NCI-H2171 (cell line): ENCODE measurements around the gene CELA2A.

Experiments used
- DNase-seq: peaks from one replicate; lab custom pipeline; 2025; lab: John Stamatoyannopoulos, UW

CELA2A gene

GRCh38 chr1:15456313-15456954, at the start of gene CELA2A:
Gene CELA2A (plus strand): TSS chr1:15456732. CDS start chr1:15456754, 22 bp downstream.
- no peak for DNase-seq

GRCh38 chr1:15407580-15407979, 49.0 kb upstream of the CELA2A start:
- DNase-seq: no peak

- DNase-seq: no peak
Measured at GRCh38 chr1:15408890-15409387, 47.6 kb upstream of the CELA2A start.

GRCh38 chr1:15409388-15410222, 46.9 kb upstream of the CELA2A start, which contains the start of gene EFHD2:
Gene EFHD2 (plus strand): TSS chr1:15409888. CDS start chr1:15409972, 84 bp downstream.
- peak; percentile 92 for DNase-seq

- DNase-seq: no peak
Measured at GRCh38 chr1:15410223-15410883, 46.2 kb upstream of the CELA2A start.

- DNase-seq: no peak
Measured at GRCh38 chr1:15410884-15411245, 45.7 kb upstream of the CELA2A start.

- no peak for DNase-seq
Measured at GRCh38 chr1:15411593-15412137, 44.9 kb upstream of the CELA2A start.

GRCh38 chr1:15412175-15412800, 44.2 kb upstream of the CELA2A start:
- no peak for DNase-seq

GRCh38 chr1:15412843-15413242, 43.7 kb upstream of the CELA2A start:
- DNase-seq: no peak

- DNase-seq: no peak
Measured at GRCh38 chr1:15413563-15414444, 42.7 kb upstream of the CELA2A start.

GRCh38 chr1:15414445-15414983, 42.0 kb upstream of the CELA2A start:
- DNase-seq: no peak

GRCh38 chr1:15417059-15417934, 39.2 kb upstream of the CELA2A start:
- DNase-seq: no peak

GRCh38 chr1:15418806-15419515, 37.6 kb upstream of the CELA2A start:
- DNase-seq: peak; percentile 40

GRCh38 chr1:15420853-15421465, 35.6 kb upstream of the CELA2A start:
- no peak for DNase-seq

- no peak for DNase-seq
Measured at GRCh38 chr1:15422871-15423270, 33.7 kb upstream of the CELA2A start.

- DNase-seq: no peak
Measured at GRCh38 chr1:15423355-15424077, 33.0 kb upstream of the CELA2A start.

- DNase-seq: peak; percentile 78
Measured at GRCh38 chr1:15424146-15424667, 32.3 kb upstream of the CELA2A start.

GRCh38 chr1:15424981-15425380, 31.6 kb upstream of the CELA2A start:
- no peak for DNase-seq
